ENCODE results near the gene LYPD6. TPM values are rescaled to one million over a fixed set of nuclear protein-coding genes. Genes with fewer than 3 reads are reported as not detected.

Gene LYPD6
- total and polyA plus RNA-seq, 2 experiments from 2014 or later: 4.9 to 12.4 TPM

GRCh38 chr2:149441255-149441654 lies 110.9 kb downstream of the LYPD6 start:
- Histone ChIP-seq H3F3A (replicated peaks; ENCODE audit: low read depth) (no peaks in the 10 kb centered on the region), H2AFZ (no peak overlapping the region), H3K27me3 (ENCODE audit: insufficient read depth) (no peaks in the 10 kb centered on the region), H3K9me2 (ENCODE audit: insufficient read depth) (no peaks in the 10 kb centered on the region), H3K4me1 (ENCODE audit: insufficient read depth) (no peaks in the 10 kb centered on the region), H3K4me3 (no peak overlapping the region), H3K36me3 (ENCODE audit: insufficient read depth) (peaks cover 5% of the 10 kb centered on the region; the same call in 1 of the 2 replicates), H3K27ac (ENCODE audit: low read depth) (no peak overlapping the region), H4K20me1 (replicated peaks; ENCODE audit: insufficient read depth) (peaks cover 7% of the 10 kb centered on the region), H3K79me2 (replicated peaks; ENCODE audit: insufficient read depth) (no peaks in the 10 kb centered on the region), H3K4me2 (no peak overlapping the region)
- Mint-ChIP-seq H3K36me3 (ENCODE audit: low read depth) (no peaks in the 10 kb centered on the region), H3K4me1 (no peaks in the 10 kb centered on the region), H3K27ac (no peak overlapping the region), H3K4me3 (no peak overlapping the region), H3K9me3 (no peaks in the 10 kb centered on the region), H3K27me3 (ENCODE audit: insufficient read depth, low read depth, poor library complexity) (no peaks in the 10 kb centered on the region)
- DNase-seq (ENCODE audit: low spot score): no peak
- no peak for ATAC-seq
- TF ChIP-seq, protein P1, sequence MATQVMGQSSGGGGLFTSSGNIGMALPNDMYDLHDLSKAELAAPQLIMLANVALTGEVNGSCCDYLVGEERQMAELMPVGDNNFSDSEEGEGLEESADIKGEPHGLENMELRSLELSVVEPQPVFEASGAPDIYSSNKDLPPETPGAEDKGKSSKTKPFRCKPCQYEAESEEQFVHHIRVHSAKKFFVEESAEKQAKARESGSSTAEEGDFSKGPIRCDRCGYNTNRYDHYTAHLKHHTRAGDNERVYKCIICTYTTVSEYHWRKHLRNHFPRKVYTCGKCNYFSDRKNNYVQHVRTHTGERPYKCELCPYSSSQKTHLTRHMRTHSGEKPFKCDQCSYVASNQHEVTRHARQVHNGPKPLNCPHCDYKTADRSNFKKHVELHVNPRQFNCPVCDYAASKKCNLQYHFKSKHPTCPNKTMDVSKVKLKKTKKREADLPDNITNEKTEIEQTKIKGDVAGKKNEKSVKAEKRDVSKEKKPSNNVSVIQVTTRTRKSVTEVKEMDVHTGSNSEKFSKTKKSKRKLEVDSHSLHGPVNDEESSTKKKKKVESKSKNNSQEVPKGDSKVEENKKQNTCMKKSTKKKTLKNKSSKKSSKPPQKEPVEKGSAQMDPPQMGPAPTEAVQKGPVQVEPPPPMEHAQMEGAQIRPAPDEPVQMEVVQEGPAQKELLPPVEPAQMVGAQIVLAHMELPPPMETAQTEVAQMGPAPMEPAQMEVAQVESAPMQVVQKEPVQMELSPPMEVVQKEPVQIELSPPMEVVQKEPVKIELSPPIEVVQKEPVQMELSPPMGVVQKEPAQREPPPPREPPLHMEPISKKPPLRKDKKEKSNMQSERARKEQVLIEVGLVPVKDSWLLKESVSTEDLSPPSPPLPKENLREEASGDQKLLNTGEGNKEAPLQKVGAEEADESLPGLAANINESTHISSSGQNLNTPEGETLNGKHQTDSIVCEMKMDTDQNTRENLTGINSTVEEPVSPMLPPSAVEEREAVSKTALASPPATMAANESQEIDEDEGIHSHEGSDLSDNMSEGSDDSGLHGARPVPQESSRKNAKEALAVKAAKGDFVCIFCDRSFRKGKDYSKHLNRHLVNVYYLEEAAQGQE (IDR thresholded peaks at IDR 0.05; ENCODE audit: unreplicated experiment): no peak
- TF ChIP-seq ZNF462 (CRISPR knock-in tag; IDR thresholded peaks at IDR 0.05) (no peak), ZNF114 (CRISPR knock-in tag; IDR thresholded peaks at IDR 0.05) (no peak), CTCF (conservative IDR thresholded peaks at IDR 0.05; ENCODE audit: low read depth in 2 of 2) (no peak), STAT1 (IDR thresholded peaks at IDR 0.05; ENCODE audit: unreplicated experiment) (no peak), ZNF331 (CRISPR knock-in tag; IDR thresholded peaks at IDR 0.05; ENCODE audit: low read depth) (no peak), NANOG (IDR thresholded peaks at IDR 0.05; ENCODE audit: borderline replicate concordance) (no peak), JUNB (IDR thresholded peaks at IDR 0.05; ENCODE audit: unreplicated experiment) (no peak), CREB1 (CRISPR knock-in tag; IDR thresholded peaks at IDR 0.05; ENCODE audit: low read depth) (no peak), POLR2AphosphoS5 (IDR thresholded peaks at IDR 0.05; ENCODE audit: low read depth) (no peak), EZH2phosphoT487 (IDR thresholded peaks at IDR 0.05; ENCODE audit: unreplicated experiment) (no peak)
- TF ChIP-seq, protein P2, sequence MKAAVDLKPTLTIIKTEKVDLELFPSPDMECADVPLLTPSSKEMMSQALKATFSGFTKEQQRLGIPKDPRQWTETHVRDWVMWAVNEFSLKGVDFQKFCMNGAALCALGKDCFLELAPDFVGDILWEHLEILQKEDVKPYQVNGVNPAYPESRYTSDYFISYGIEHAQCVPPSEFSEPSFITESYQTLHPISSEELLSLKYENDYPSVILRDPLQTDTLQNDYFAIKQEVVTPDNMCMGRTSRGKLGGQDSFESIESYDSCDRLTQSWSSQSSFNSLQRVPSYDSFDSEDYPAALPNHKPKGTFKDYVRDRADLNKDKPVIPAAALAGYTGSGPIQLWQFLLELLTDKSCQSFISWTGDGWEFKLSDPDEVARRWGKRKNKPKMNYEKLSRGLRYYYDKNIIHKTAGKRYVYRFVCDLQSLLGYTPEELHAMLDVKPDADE (IDR thresholded peaks at IDR 0.05): no peak

All from GM23338 (cell line).